ENCODE results near the gene HNRNPA1. TPM values are rescaled to one million over a fixed set of nuclear protein-coding genes. Genes with fewer than 3 reads are reported as not detected.

The HNRNPA1 gene
- total and polyA plus RNA-seq, 9 of the 15 experiments (the other 6 are each of a cell fraction or from before 2014, with no cell fraction given) = 1,166 to 2,703 (median 1,815) TPM

GRCh38 chr12:54324617-54325441 is 44.3 kb downstream of the HNRNPA1 start, which contains the start of gene COPZ1 (continued):
- TF ChIP-seq CREB1 (IDR thresholded peaks at IDR 0.05) (peak; percentile 75), CREB1 (CRISPR knock-in tag; IDR thresholded peaks at IDR 0.05) (peak; percentile 70), ZC3H8 (IDR thresholded peaks at IDR 0.05) (0 out of 2 replicates have a peak, but pooled peaks have one; percentile 12), STAG1 (CRISPR knock-in tag; IDR thresholded peaks at IDR 0.05; ENCODE audit: borderline replicate concordance) (no peak), ZKSCAN8 (CRISPR knock-in tag; IDR thresholded peaks at IDR 0.05) (no peak), ZNF347 (CRISPR knock-in tag; IDR thresholded peaks at IDR 0.05; ENCODE audit: low read depth) (no peak), ZBTB5 (IDR thresholded peaks at IDR 0.05) (no peak), HMGXB4 (CRISPR knock-in tag; IDR thresholded peaks at IDR 0.05) (no peak), BRD4 (IDR thresholded peaks at IDR 0.05) (peak; percentile 99), NFYB (IDR thresholded peaks at IDR 0.05; ENCODE audit: extremely low read depth, insufficient read length) (peak; percentile 94), KLF6 (CRISPR knock-in tag; IDR thresholded peaks at IDR 0.05; ENCODE audit: borderline replicate concordance) (0 out of 2 replicates have a peak, but pooled peaks have one; percentile 48), ZNF583 (CRISPR knock-in tag; IDR thresholded peaks at IDR 0.05) (no peak), MLX (CRISPR knock-in tag; conservative IDR thresholded peaks at IDR 0.05) (no peak), ATF3 (IDR thresholded peaks at IDR 0.05) (peak; percentile 5; the same call in 1 of the 2 replicates), ATF3 (CRISPR knock-in tag; conservative IDR thresholded peaks at IDR 0.05) (no peak), CREM (IDR thresholded peaks at IDR 0.05; ENCODE audit: low read depth) (peak; percentile 87), RBM14 (IDR thresholded peaks at IDR 0.05; ENCODE audit: borderline replicate concordance, insufficient read depth, low read depth, low read length) (no peak), KHSRP (IDR thresholded peaks at IDR 0.05) (no peak), ZNF24 (IDR thresholded peaks at IDR 0.05) (no peak; the same call in 1 of the 2 replicates), PRPF4 (IDR thresholded peaks at IDR 0.05; ENCODE audit: insufficient read depth, low read depth, low read length, poor library complexity, severe bottlenecking) (no peak), ETS1 (conservative IDR thresholded peaks at IDR 0.05; ENCODE audit: control insufficient read depth, low read depth, low read length) (peak; percentile 79)

Measured in K562 (cell line).